HEK293 (cell line): ENCODE results near the gene PLAAT4.
"Not testable (repeated sequence)": the region's sequence is repeated elsewhere in the genome, so short reads cannot be mapped to it uniquely, and the experiment has no call there.

Source experiments
- CTCF ChIA-PET: fragments of 350-600 bp; formaldehyde crosslinking; extraction: SDS; loops from one replicate; lab custom pipeline; 2021; ENCODE audit warnings: antibody characterized with exemption; lab: Yijun Ruan, JAX
- POLR2A ChIA-PET: fragments of 300-600 bp; formaldehyde crosslinking; extraction: SDS; loops from one replicate; lab custom pipeline; 2020; ENCODE audit warnings: antibody characterized with exemption, inconsistent platforms; lab: Yijun Ruan, JAX
- H3K27ac ChIP-seq: fragments of 200-500 bp; sonication (Bioruptor generic); 2 replicates; pipeline ENCODE4 v1.5.1; 2014; ENCODE audit warnings: low read depth, low read length, control low read depth, inconsistent platforms; ENCODE audit errors: extremely low read depth
- H3K36me3 ChIP-seq, 2 experiments: fragments of 200-500 bp in 1 of 2; sonication (Bioruptor generic) in 1 of 2; 1 replicate in 1 of 2; 2 replicates in 1 of 2; pipeline ENCODE4 v1.5.1; 2014 to 2017; ENCODE audit warnings: inconsistent platforms in 2 of 2, low read length in 2 of 2; ENCODE audit not compliant: control insufficient read depth in 2 of 2, insufficient read depth in 1 of 2
- H3K4me1 ChIP-seq: fragments of 200-500 bp; sonication (Bioruptor generic); 2 replicates; pipeline ENCODE4 v1.5.1; 2014; ENCODE audit warnings: mild to moderate bottlenecking, low read length, inconsistent platforms; ENCODE audit not compliant: control insufficient read depth, insufficient read depth
- H3K4me3 ChIP-seq: 2 replicates; pipeline ENCODE4 v1.5.1; 2011; ENCODE audit warnings: low read depth, mild to moderate bottlenecking, control low read depth, low read length, moderate library complexity
- H3K9me3 ChIP-seq: fragments of 200-500 bp; sonication (Bioruptor generic); 2 replicates; pipeline ENCODE4 v1.5.1; 2014; ENCODE audit warnings: low read depth, low read length, inconsistent platforms; ENCODE audit not compliant: control insufficient read depth, insufficient read depth
- MZF1 ChIP-seq: fragments of 450-650 bp; formaldehyde crosslinking; IDR thresholded peaks from 2 replicates; pipeline ENCODE4 v1.5.1; 2017; ENCODE audit warnings: missing biosample characterization, missing genetic modification characterization, borderline replicate concordance
- ZNF132 ChIP-seq: fragments of 450-650 bp; formaldehyde crosslinking; IDR thresholded peaks from 2 replicates; pipeline ENCODE4 v1.5.1; 2017; ENCODE audit warnings: missing biosample characterization, missing genetic modification characterization, borderline replicate concordance
- ZNF138 ChIP-seq: fragments of 450-650 bp; formaldehyde crosslinking; IDR thresholded peaks from 2 replicates; pipeline ENCODE4 v1.5.1; 2016; ENCODE audit warnings: missing biosample characterization, missing genetic modification characterization, borderline replicate concordance
- ZNF324 ChIP-seq: fragments of 450-650 bp; formaldehyde crosslinking; IDR thresholded peaks from 2 replicates; pipeline ENCODE4 v1.5.1; 2016; ENCODE audit warnings: missing biosample characterization, missing genetic modification characterization
- ZNF560 ChIP-seq: fragments of 450-650 bp; formaldehyde crosslinking; IDR thresholded peaks from 2 replicates; pipeline ENCODE4 v1.5.1; 2017; ENCODE audit warnings: missing biosample characterization, missing genetic modification characterization, borderline replicate concordance
- TF ChIP-seq, protein P1 (sequence below): fragments of 450-650 bp; formaldehyde crosslinking; IDR thresholded peaks from 2 replicates; pipeline ENCODE4 v1.5.1; 2016; ENCODE audit warnings: missing biosample characterization, missing genetic modification characterization
- TF ChIP-seq, protein P2 (sequence below): fragments of 450-650 bp; formaldehyde crosslinking; IDR thresholded peaks from 2 replicates; pipeline ENCODE4 v1.5.1; 2017; ENCODE audit warnings: missing biosample characterization, missing genetic modification characterization
- TF ChIP-seq, protein P3 (sequence below): fragments of 450-650 bp; formaldehyde crosslinking; IDR thresholded peaks from 2 replicates; pipeline ENCODE4 v1.5.1; 2016; ENCODE audit warnings: missing biosample characterization, missing genetic modification characterization

PLAAT4 gene

DNA sequence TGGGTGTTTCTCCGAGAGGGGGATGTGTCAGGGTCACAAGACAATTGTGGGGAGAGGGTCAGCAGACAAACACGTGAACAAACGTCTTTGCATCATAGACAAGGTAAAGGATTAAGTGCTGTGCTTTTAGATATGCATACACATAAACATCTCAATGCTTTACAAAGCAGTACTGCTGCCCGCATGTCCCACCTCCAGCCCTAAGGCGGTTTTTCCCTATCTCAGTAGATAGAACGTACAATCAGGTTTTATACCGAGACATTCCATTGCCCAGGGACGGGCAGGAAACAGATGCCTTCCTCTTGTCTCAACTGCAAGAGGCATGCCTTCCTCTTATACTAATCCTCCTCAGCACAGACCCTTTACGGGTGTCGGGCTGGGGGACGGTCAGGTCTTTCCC is 8.5 kb upstream of the PLAAT4 start:
- POLR2A ChIA-PET, H3K9me3 ChIP-seq, H3K36me3 ChIP-seq, H3K4me1 ChIP-seq, H3K4me3 ChIP-seq, H3K27ac ChIP-seq, CTCF ChIA-PET: not testable (repeated sequence)

DNA sequence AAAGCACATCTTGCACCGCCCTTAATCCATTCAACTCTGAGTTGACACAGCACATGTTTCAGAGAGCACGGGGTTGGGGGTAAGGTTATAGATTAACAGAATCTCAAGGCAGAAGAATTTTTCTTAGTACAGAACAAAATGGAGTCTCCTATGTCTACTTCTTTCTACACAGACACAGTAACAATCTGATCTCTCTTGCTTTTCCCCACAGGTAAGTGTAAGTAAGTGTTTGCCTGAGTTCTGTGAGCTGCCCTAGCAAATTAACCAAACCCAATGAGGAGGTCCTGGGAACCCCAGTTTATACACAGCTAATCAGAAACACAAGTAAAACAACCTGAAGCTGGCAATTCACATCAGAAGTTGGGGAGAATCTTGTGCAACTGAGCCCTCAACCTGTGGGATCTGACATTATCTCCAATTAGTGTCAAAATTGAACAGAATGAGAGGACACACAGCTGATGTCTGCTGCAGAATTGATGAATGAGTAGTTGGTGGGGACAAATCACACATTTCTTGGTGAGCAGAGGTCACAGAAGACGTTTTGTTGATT is 7.8 kb upstream of the PLAAT4 start:
- H3K36me3 ChIP-seq, H3K4me3 ChIP-seq, H3K27ac ChIP-seq, POLR2A ChIA-PET, CTCF ChIA-PET, H3K4me1 ChIP-seq, H3K9me3 ChIP-seq: not testable (repeated sequence)

DNA sequence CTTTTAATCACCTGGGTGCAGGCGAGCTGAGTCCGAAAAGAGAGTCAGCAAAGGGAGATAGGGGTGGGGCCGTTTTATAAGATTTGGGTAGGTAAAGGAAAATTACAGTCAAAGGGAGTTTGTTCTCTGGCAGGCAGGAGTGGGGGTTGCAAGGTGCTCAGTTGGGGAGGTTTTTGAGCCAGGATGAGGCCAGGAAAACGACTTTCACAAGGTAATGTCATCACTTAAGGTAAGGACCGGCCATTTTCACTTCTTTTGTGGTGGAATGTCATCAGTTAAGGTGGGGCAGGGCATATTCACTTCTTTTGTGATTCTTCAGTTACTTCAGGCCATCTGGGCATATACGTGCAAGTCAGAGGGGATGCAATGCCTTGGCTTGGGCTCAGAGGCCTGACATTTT is 7.2 kb upstream of the PLAAT4 start:
- POLR2A ChIA-PET, H3K4me1 ChIP-seq, H3K36me3 ChIP-seq, H3K27ac ChIP-seq, H3K4me3 ChIP-seq, H3K9me3 ChIP-seq: not testable (repeated sequence)
- CTCF ChIA-PET: interaction anchor here (1.0 kb wide), 1 partner anchor 21 kb away, joined by 3 read pairs; no protein-coding TSS in a partner anchor

DNA sequence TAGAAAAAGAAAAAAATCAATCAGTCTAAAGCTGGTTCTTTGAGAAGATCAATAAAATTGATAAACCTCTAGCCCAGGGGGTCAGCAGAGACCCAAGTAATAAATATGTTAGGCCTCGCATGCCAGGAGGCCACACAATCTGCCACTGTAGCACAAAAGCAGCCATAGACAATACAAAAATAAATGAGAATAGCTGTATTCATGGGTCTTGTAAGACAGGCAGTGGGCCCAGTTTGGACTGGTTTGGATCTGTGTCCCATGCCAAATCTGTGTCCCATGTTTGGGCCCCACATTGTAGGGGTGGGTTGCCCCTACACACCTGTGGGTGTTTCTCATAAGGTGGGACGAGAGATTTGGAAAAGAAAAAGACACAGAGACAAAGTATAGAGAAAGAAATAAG is 6.6 kb upstream of the PLAAT4 start:
- H3K36me3 ChIP-seq: no peaks in the 10 kb centered on the region
- ChIA-PET POLR2A (no interaction called here), CTCF (interaction anchor here (1.0 kb wide), 1 partner anchor 21 kb away, joined by 3 read pairs; no protein-coding TSS in a partner anchor)
- no peak overlapping the region for H3K27ac ChIP-seq
- no peak overlapping the region for H3K4me3 ChIP-seq
- no peaks in the 10 kb centered on the region for H3K9me3 ChIP-seq
- H3K4me1 ChIP-seq: no peaks in the 10 kb centered on the region
- TF ChIP-seq ZNF132 (tag by site-specific recombination): no peak
- TF ChIP-seq, protein P1, sequence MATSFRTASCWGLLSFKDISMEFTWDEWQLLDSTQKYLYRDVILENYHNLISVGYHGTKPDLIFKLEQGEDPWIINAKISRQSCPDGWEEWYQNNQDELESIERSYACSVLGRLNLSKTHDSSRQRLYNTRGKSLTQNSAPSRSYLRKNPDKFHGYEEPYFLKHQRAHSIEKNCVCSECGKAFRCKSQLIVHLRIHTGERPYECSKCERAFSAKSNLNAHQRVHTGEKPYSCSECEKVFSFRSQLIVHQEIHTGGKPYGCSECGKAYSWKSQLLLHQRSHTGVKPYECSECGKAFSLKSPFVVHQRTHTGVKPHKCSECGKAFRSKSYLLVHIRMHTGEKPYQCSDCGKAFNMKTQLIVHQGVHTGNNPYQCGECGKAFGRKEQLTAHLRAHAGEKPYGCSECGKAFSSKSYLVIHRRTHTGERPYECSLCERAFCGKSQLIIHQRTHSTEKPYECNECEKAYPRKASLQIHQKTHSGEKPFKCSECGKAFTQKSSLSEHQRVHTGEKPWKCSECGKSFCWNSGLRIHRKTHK (tag by site-specific recombination): no peak
- TF ChIP-seq, protein P2, sequence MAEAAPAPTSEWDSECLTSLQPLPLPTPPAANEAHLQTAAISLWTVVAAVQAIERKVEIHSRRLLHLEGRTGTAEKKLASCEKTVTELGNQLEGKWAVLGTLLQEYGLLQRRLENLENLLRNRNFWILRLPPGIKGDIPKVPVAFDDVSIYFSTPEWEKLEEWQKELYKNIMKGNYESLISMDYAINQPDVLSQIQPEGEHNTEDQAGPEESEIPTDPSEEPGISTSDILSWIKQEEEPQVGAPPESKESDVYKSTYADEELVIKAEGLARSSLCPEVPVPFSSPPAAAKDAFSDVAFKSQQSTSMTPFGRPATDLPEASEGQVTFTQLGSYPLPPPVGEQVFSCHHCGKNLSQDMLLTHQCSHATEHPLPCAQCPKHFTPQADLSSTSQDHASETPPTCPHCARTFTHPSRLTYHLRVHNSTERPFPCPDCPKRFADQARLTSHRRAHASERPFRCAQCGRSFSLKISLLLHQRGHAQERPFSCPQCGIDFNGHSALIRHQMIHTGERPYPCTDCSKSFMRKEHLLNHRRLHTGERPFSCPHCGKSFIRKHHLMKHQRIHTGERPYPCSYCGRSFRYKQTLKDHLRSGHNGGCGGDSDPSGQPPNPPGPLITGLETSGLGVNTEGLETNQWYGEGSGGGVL: no peak
- TF ChIP-seq, protein P3, sequence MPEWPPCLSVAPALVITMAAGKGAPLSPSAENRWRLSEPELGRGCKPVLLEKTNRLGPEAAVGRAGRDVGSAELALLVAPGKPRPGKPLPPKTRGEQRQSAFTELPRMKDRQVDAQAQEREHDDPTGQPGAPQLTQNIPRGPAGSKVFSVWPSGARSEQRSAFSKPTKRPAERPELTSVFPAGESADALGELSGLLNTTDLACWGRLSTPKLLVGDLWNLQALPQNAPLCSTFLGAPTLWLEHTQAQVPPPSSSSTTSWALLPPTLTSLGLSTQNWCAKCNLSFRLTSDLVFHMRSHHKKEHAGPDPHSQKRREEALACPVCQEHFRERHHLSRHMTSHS (tag by site-specific recombination): no peak
- TF ChIP-seq ZNF324 (tag by site-specific recombination): no peak
- no peak for TF ChIP-seq MZF1 (tag by site-specific recombination)
- TF ChIP-seq ZNF560 (tag by site-specific recombination): no peak
- no peak for TF ChIP-seq ZNF138
- TF ChIP-seq, all 188 proteins: peak for 0

DNA sequence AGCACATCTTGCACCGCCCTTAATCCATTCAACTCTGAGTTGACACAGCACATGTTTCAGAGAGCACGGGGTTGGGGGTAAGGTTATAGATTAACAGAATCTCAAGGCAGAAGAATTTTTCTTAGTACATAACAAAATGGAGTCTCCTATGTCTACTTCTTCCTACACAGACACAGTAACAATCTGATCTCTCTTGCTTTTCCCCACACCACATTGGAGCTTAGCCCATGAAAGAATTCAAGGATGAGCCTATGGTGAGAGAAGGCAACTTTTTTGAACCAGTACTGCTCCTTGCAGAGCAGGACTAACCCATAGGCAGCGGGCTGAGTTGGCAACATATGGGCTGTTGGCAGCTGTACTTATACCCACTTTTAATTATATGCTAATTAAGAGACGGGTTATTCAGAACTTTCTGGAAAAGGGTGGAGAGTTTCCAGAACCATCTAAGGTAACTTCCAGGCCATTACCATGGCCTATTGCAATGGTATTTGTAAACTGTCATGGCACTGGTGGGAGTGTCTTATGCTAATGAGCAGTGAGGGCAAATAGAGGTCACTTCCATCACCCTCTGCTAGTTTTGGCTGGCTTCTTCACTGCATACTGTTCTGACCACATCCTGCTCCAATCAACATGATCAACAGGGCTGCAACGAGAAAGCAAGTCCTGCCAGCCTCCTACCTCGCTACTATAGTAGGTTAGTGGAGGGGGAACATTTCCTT is 5.4 kb upstream of the PLAAT4 start:
- H3K9me3 ChIP-seq, POLR2A ChIA-PET, H3K4me1 ChIP-seq, H3K27ac ChIP-seq, CTCF ChIA-PET, H3K36me3 ChIP-seq, H3K4me3 ChIP-seq: not testable (repeated sequence)
